Measurements from ENCODE around the gene FAM107B.

FAM107B gene

GRCh38 chr10:14555807-14556206 is 218.9 kb downstream of the FAM107B start:
- H3K36me3 ChIP-seq (ENCODE audit: insufficient read depth, low read length), result no peaks in the 10 kb centered on the region
- no peak overlapping the region for H2AFZ ChIP-seq (ENCODE audit: low read length, unreplicated experiment)
- H3K4me3 ChIP-seq (ENCODE audit: low read depth, low read length), result no peak overlapping the region
- H3K4me1 ChIP-seq (ENCODE audit: control insufficient read depth, insufficient read depth, low read length, unreplicated experiment), result no peaks in the 10 kb centered on the region
- no peak overlapping the region for H3K27ac ChIP-seq (ENCODE audit: low read depth, low read length)
- no peaks in the 10 kb centered on the region for H3K27me3 ChIP-seq (ENCODE audit: insufficient read depth, low read length)
- no peaks in the 10 kb centered on the region for H3K79me2 ChIP-seq (ENCODE audit: control insufficient read depth, insufficient read depth, low read length, unreplicated experiment)

GRCh38 chr10:14554491-14555205 is 220.0 kb downstream of the FAM107B start:
- Histone ChIP-seq H2AFZ (ENCODE audit: low read length, unreplicated experiment) (no peak overlapping the region), H3K27ac (ENCODE audit: low read depth, low read length) (no peak overlapping the region), H3K4me1 (ENCODE audit: control insufficient read depth, insufficient read depth, low read length, unreplicated experiment) (no peaks in the 10 kb centered on the region), H3K36me3 (ENCODE audit: insufficient read depth, low read length) (no peaks in the 10 kb centered on the region), H3K4me3 (ENCODE audit: low read depth, low read length) (no peak overlapping the region), H3K79me2 (ENCODE audit: control insufficient read depth, insufficient read depth, low read length, unreplicated experiment) (no peaks in the 10 kb centered on the region), H3K27me3 (ENCODE audit: insufficient read depth, low read length) (no peaks in the 10 kb centered on the region)

- Histone ChIP-seq H3K27ac (ENCODE audit: low read depth, low read length) (no peak overlapping the region), H3K4me3 (ENCODE audit: low read depth, low read length) (no peak overlapping the region), H3K27me3 (ENCODE audit: insufficient read depth, low read length) (no peaks in the 10 kb centered on the region), H3K79me2 (ENCODE audit: control insufficient read depth, insufficient read depth, low read length, unreplicated experiment) (no peaks in the 10 kb centered on the region), H2AFZ (ENCODE audit: low read length, unreplicated experiment) (no peak overlapping the region), H3K36me3 (ENCODE audit: insufficient read depth, low read length) (no peaks in the 10 kb centered on the region), H3K4me1 (ENCODE audit: control insufficient read depth, insufficient read depth, low read length, unreplicated experiment) (no peaks in the 10 kb centered on the region)
These were observed 220.6 kb downstream of the FAM107B start for GRCh38 chr10:14554091-14554490.

DNA sequence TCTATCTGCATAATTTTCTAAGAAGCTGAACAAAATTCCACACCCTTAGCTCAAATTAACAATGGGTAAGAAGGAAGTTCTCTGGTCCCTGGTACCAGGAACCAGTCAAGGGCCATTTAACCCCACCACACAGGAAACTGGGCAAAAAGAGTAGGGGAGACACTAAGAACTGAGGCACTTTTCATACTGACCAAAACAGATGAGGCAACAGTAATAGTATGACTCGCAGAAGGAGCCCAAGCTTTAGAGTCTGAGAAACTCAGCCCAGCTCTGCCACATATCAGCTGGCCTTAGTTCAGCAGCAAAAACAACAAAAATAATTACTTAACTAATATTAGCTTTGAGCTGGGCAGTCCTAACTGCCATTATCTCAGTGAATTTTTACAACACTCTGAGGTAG is 221.2 kb downstream of the FAM107B start:
- H2AFZ ChIP-seq (ENCODE audit: low read length, unreplicated experiment), result no peak overlapping the region
- H3K27me3 ChIP-seq (ENCODE audit: insufficient read depth, low read length), result no peaks in the 10 kb centered on the region
- no peak overlapping the region for H3K4me3 ChIP-seq (ENCODE audit: low read depth, low read length)
- H3K27ac ChIP-seq (ENCODE audit: low read depth, low read length), result no peak overlapping the region
- no peaks in the 10 kb centered on the region for H3K4me1 ChIP-seq (ENCODE audit: control insufficient read depth, insufficient read depth, low read length, unreplicated experiment)
- H3K79me2 ChIP-seq (ENCODE audit: control insufficient read depth, insufficient read depth, low read length, unreplicated experiment), result no peaks in the 10 kb centered on the region
- H3K36me3 ChIP-seq (ENCODE audit: insufficient read depth, low read length), result no peaks in the 10 kb centered on the region

DNA sequence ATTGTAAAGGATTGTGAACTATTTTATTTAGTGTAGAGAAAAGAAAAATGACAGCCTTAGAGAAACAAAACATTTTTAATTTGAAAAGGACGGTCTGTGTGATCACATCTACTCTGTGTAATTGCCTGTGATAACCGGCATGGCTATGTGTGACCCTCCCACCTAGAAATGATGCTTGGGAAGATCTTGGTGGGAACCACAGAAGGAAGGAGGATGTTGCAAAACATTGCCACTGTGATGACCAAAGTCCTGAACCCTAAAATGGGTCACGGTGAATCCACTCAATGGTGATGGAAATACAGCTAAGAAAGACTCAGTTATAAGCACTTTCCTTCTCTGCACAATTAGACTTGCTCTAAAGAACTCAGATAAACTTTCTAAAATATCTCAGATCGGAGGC is 222.7 kb downstream of the FAM107B start:
- Histone ChIP-seq H3K4me1 (ENCODE audit: control insufficient read depth, insufficient read depth, low read length, unreplicated experiment) (no peaks in the 10 kb centered on the region), H2AFZ (ENCODE audit: low read length, unreplicated experiment) (no peak overlapping the region), H3K27me3 (ENCODE audit: insufficient read depth, low read length) (no peaks in the 10 kb centered on the region), H3K36me3 (ENCODE audit: insufficient read depth, low read length) (no peaks in the 10 kb centered on the region), H3K27ac (ENCODE audit: low read depth, low read length) (no peak overlapping the region), H3K4me3 (ENCODE audit: low read depth, low read length) (no peak overlapping the region), H3K79me2 (ENCODE audit: control insufficient read depth, insufficient read depth, low read length, unreplicated experiment) (no peaks in the 10 kb centered on the region)

DNA sequence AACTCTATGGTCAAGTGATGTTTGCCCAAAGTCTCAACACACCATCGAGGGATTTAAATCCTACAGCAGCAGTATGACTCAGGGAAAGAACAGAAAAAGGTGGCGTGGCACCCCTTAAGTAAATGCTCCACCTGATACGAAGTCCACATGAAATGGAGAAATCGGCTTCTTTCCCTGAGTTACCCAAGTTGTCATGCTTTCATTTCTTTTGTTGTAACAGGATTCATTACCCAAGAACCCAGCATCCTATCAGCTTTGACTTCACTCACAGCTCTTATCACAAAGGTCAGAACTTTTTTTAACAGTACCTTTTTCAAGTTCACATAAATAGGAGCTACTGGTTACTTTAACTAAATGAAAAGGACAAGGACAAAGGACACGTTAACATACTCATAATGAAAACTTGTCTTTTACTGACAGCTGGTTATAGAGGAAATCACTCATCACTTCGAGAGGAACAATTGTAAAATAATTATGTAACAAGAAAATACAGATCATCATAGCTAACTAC is 224.2 kb downstream of the FAM107B start:
- Histone ChIP-seq H3K36me3 (ENCODE audit: insufficient read depth, low read length) (no peaks in the 10 kb centered on the region), H3K27me3 (ENCODE audit: insufficient read depth, low read length) (no peaks in the 10 kb centered on the region), H2AFZ (ENCODE audit: low read length, unreplicated experiment) (no peak overlapping the region), H3K4me1 (ENCODE audit: control insufficient read depth, insufficient read depth, low read length, unreplicated experiment) (peaks cover 5% of the 10 kb centered on the region), H3K79me2 (ENCODE audit: control insufficient read depth, insufficient read depth, low read length, unreplicated experiment) (no peaks in the 10 kb centered on the region), H3K4me3 (ENCODE audit: low read depth, low read length) (no peak overlapping the region), H3K27ac (ENCODE audit: low read depth, low read length) (no peak overlapping the region)

DNA sequence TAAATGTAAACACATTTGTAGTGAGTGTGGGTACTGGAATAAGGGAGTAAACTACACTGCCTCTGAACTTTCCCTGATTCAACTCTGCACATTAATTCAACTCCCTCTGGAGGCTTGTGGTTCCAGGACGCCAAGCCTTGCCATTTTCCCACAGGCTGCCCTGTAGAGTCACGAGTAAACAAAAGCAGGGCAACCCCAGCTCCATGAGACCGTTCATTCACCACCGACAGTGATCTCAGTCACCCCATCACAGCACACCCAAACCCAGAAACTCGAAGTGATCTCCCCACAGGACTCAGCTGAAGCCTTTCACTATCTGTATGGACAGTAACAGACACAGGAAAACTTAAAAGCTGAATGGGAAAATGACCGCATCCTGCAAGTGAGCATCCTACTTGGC is 225.2 kb downstream of the FAM107B start:
- H3K4me3 ChIP-seq (ENCODE audit: low read depth, low read length), result no peak overlapping the region
- H3K27ac ChIP-seq (ENCODE audit: low read depth, low read length), result no peak overlapping the region
- H3K4me1 ChIP-seq (ENCODE audit: control insufficient read depth, insufficient read depth, low read length, unreplicated experiment), result peaks cover 7% of the 10 kb centered on the region
- no peaks in the 10 kb centered on the region for H3K36me3 ChIP-seq (ENCODE audit: insufficient read depth, low read length)
- no peaks in the 10 kb centered on the region for H3K27me3 ChIP-seq (ENCODE audit: insufficient read depth, low read length)
- no peak overlapping the region for H2AFZ ChIP-seq (ENCODE audit: low read length, unreplicated experiment)
- no peaks in the 10 kb centered on the region for H3K79me2 ChIP-seq (ENCODE audit: control insufficient read depth, insufficient read depth, low read length, unreplicated experiment)

DNA sequence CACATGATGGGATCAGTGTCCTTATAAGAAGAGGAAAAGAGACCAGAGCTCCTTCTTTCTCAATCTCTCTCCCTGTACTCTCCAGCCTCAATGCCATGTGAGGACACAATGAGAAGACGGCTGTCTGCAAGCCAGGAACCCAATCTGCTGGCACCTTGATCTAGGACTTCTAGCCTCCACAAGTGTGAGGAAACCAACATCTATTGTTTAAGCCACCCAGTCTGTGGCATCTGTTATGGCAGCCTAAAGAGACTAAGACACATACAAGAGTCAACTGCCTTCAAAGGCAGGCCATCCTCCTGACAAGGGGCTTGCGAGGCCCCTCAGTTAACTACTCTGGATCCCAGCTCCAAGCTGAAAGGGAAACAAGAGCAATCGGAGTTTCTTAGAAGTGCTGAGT is 225.7 kb downstream of the FAM107B start:
- H3K27me3 ChIP-seq (ENCODE audit: insufficient read depth, low read length), result no peaks in the 10 kb centered on the region
- H3K79me2 ChIP-seq (ENCODE audit: control insufficient read depth, insufficient read depth, low read length, unreplicated experiment), result no peaks in the 10 kb centered on the region

DNA sequence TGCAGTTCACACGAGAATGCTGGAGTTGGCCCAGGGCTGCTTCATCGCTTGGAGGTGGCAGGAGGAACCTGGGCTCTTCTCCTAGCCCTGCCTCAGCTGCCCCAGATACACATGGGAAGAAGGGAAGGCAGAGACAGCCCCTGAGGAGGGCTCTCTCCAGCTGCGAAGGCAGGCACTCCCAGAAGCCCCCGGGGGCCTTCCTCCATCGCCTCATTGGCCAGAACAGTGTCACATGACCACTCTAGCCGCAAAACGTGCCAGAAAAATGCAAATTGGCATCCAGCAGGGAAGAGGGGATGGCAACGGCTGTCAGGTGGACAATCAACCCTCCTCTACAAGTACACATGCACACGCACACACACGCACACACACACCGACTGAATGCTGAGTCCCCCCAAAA is 226.2 kb downstream of the FAM107B start:
- H3K36me3 ChIP-seq (ENCODE audit: insufficient read depth, low read length), result no peaks in the 10 kb centered on the region
- H3K27me3 ChIP-seq (ENCODE audit: insufficient read depth, low read length), result no peaks in the 10 kb centered on the region
- H3K27ac ChIP-seq (ENCODE audit: low read depth, low read length), result no peak overlapping the region
- peaks cover 7% of the 10 kb centered on the region for H3K4me1 ChIP-seq (ENCODE audit: control insufficient read depth, insufficient read depth, low read length, unreplicated experiment)
- H3K4me3 ChIP-seq (ENCODE audit: low read depth, low read length), result no peak overlapping the region
- no peak overlapping the region for H2AFZ ChIP-seq (ENCODE audit: low read length, unreplicated experiment)
- no peaks in the 10 kb centered on the region for H3K79me2 ChIP-seq (ENCODE audit: control insufficient read depth, insufficient read depth, low read length, unreplicated experiment)

More for the DNA sequence above, 225.7 kb downstream of the FAM107B start:
- H2AFZ ChIP-seq (ENCODE audit: low read length, unreplicated experiment), result no peak overlapping the region
- no peak overlapping the region for H3K4me3 ChIP-seq (ENCODE audit: low read depth, low read length)
- peaks cover 7% of the 10 kb centered on the region for H3K4me1 ChIP-seq (ENCODE audit: control insufficient read depth, insufficient read depth, low read length, unreplicated experiment)
- no peak overlapping the region for H3K27ac ChIP-seq (ENCODE audit: low read depth, low read length)
- no peaks in the 10 kb centered on the region for H3K36me3 ChIP-seq (ENCODE audit: insufficient read depth, low read length)

DNA sequence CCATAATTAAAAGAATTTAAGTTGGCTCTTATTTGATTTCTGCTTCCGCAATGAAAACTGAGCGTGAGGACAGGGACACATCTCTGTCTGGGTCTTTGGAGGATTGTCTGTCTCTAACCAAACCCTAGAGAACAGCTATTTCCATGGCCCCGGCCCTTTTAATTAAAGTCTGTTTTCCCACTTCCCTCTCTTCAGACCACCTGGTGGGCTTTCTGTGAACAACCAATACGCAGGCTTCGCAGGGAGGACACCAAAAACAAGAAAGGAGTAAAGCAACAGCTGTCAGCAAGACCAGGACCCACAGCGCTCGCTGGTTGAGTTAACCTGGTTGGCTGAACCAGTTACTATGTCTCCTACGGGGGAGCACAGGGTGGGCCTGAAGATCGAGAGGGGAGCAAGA is 226.9 kb downstream of the FAM107B start:
- H2AFZ ChIP-seq (ENCODE audit: low read length, unreplicated experiment), result no peak overlapping the region
- no peak overlapping the region for H3K4me3 ChIP-seq (ENCODE audit: low read depth, low read length)
- no peaks in the 10 kb centered on the region for H3K79me2 ChIP-seq (ENCODE audit: control insufficient read depth, insufficient read depth, low read length, unreplicated experiment)
- peaks cover 7% of the 10 kb centered on the region for H3K4me1 ChIP-seq (ENCODE audit: control insufficient read depth, insufficient read depth, low read length, unreplicated experiment)
- no peaks in the 10 kb centered on the region for H3K27me3 ChIP-seq (ENCODE audit: insufficient read depth, low read length)
- H3K36me3 ChIP-seq (ENCODE audit: insufficient read depth, low read length), result no peaks in the 10 kb centered on the region
- no peak overlapping the region for H3K27ac ChIP-seq (ENCODE audit: low read depth, low read length)

GRCh38 chr10:14545827-14546226 is 228.9 kb downstream of the FAM107B start:
- H3K27ac ChIP-seq (ENCODE audit: low read depth, low read length), result no peak overlapping the region
- no peaks in the 10 kb centered on the region for H3K79me2 ChIP-seq (ENCODE audit: control insufficient read depth, insufficient read depth, low read length, unreplicated experiment)
- H2AFZ ChIP-seq (ENCODE audit: low read length, unreplicated experiment), result no peak overlapping the region
- H3K4me3 ChIP-seq (ENCODE audit: low read depth, low read length), result no peak overlapping the region
- H3K36me3 ChIP-seq (ENCODE audit: insufficient read depth, low read length), result no peaks in the 10 kb centered on the region
- no peaks in the 10 kb centered on the region for H3K27me3 ChIP-seq (ENCODE audit: insufficient read depth, low read length)
- peaks cover 7% of the 10 kb centered on the region for H3K4me1 ChIP-seq (ENCODE audit: control insufficient read depth, insufficient read depth, low read length, unreplicated experiment)
